Stimulated activated naive B cell treated with anti-CD40 and anti-IgM and Interleukin-4, amounts not matched to agents 10 μg/mL and 1 μg/mL and 100 μg/mL, for 72 hours (primary cell): ENCODE results near the gene LIMCH1.

Experiments
- ATAC-seq, 2 donors: fragments of 150-1000 bp; cut with Tn5 transposase; replicated peaks; 2 replicates each; pipeline ENCODE4 v1.10.0; 2021; ENCODE audit warnings: moderate library complexity in 1 of 2
- DNase-seq: peaks from one replicate; pipeline ENCODE4 v3.0.0; 2021
- H3K27ac Mint-ChIP-seq: one replicate; pipeline ENCODE4 v1.8.0; 2022; ENCODE audit warnings: mild to moderate bottlenecking, mixed read lengths
- H3K27me3 Mint-ChIP-seq, 2 donors: one replicate each; pipeline ENCODE4 v1.8.0; 2022; ENCODE audit warnings: mixed read lengths in 2 of 2
- H3K36me3 Mint-ChIP-seq, 2 donors: one replicate each; pipeline ENCODE4 v1.8.0; 2022; ENCODE audit warnings: mixed read lengths in 2 of 2, mild to moderate bottlenecking in 1 of 2
- H3K4me1 Mint-ChIP-seq, 2 donors: one replicate each; pipeline ENCODE4 v1.8.0; 2022; ENCODE audit warnings: mixed read lengths in 2 of 2, mild to moderate bottlenecking in 1 of 2
- H3K4me3 Mint-ChIP-seq, 2 donors: one replicate each; pipeline ENCODE4 v1.8.0; 2022; ENCODE audit warnings: mild to moderate bottlenecking in 2 of 2, mixed read lengths in 2 of 2, moderate library complexity in 1 of 2
- H3K9me3 Mint-ChIP-seq, 2 donors: one replicate each; pipeline ENCODE4 v1.8.0; 2022; ENCODE audit warnings: mixed read lengths in 2 of 2, mild to moderate bottlenecking in 1 of 2

The LIMCH1 gene

DNA sequence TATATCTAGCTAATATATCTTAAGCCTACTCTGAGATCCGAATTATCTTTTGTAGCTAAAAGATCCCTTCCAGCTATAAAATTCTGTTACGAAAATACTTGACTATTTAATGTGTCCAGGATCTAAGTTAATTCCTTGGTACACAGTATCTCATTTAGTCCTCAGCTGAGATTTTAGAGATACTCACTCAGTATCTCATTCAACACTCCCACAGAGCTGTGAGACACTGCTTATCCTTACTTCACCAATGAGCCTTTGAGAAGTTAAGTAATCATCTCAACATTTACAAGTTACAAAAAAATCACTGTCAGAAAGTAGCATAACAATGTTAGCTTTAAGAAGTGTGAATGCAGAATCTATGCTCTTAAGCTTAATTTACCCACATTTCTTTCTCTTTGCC lies 76.6 kb downstream of the LIMCH1 start:
- no peaks in the 10 kb centered on the region for H3K4me1 Mint-ChIP-seq
- no peaks in the 10 kb centered on the region for H3K36me3 Mint-ChIP-seq
- no peaks in the 10 kb centered on the region for H3K9me3 Mint-ChIP-seq
- H3K27ac Mint-ChIP-seq, result no peak overlapping the region
- DNase-seq (no peak), ATAC-seq (no peak)
- H3K4me3 Mint-ChIP-seq, result no peak overlapping the region
- H3K27me3 Mint-ChIP-seq, result peaks cover 0 to 4% of the 10 kb centered on the region in 2 donors

DNA sequence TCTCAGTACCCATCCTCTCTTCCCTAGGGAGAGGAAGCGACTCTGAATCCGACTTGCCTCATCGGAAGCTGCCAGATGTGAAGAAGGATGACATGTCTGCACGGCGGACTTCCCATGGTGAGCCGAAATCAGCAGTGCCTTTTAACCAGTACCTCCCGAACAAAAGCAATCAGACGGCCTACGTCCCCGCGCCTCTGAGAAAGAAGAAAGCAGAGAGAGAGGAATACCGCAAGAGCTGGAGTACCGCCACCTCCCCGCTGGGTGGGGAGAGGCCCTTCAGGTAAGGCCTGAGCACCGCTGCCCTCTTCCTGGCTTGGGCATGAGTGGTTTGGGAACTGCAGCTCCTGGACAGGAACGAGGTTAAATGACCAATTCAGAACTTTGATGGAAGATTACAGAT lies 81.2 kb downstream of the LIMCH1 start:
- Mint-ChIP-seq H3K9me3 (no peaks in the 10 kb centered on the region), H3K4me3 (no peak overlapping the region), H3K27ac (no peak overlapping the region), H3K36me3 (no peaks in the 10 kb centered on the region), H3K4me1 (no peaks in the 10 kb centered on the region), H3K27me3 (no peaks in the 10 kb centered on the region)
- no peak for ATAC-seq
- DNase-seq, result no peak

DNA sequence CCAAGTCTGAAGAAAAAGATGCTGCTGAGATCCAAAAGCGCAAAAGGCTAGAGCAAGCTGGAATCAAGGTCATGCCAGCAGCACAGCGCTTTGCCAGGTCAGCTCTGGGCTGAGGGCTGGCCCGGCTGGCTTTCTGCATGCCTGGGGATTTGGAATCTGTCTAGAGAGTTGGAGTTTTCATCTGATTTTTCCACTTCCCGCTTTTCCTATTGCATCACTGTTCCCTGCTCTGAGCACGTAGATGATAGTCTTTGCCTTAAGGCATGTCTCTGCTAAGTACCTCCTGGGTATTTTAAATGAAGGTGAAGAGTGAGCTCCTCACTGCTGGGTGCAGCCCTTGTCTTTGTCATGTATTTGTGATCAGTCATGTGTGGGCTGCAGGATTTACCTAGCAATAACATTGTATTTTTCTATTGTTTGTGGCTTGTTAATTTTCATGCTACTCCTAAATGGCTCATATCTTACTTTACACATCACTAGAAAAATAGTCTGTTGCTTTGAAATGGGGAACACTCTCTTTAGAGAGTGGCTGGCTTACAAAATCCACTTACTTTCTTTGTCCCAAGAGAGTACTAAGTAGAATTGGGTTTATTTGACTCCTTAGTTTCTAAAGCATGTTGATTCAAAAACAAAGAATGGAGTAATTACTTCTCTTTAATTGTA lies 82.8 kb downstream of the LIMCH1 start:
- H3K36me3 Mint-ChIP-seq, result no peaks in the 10 kb centered on the region
- H3K9me3 Mint-ChIP-seq, result no peaks in the 10 kb centered on the region
- H3K4me3 Mint-ChIP-seq, result no peak overlapping the region

DNA sequence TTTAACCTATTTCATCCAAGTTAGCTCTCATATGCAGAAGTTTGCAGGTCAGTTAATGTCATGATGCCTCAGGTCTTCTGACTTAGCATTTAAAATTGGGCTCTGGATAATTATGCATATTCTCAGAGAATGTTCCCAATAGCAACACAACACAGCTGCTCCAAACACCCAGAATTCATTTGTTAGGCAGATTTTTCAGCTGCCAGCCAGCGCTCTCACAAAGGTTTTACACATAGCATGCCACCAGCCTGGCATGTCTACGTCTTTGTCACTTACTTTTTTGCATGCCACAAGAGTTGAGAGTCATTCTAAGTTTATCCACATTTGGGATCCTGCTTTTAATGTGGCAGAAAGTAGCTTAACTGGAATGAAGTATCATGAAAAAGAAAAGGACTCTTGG lies 84.8 kb downstream of the LIMCH1 start:
- Mint-ChIP-seq H3K27ac (no peak overlapping the region), H3K4me1 (no peaks in the 10 kb centered on the region), H3K36me3 (no peaks in the 10 kb centered on the region), H3K4me3 (no peak overlapping the region), H3K9me3 (no peaks in the 10 kb centered on the region), H3K27me3 (no peaks in the 10 kb centered on the region)
- no peak for DNase-seq
- no peak for ATAC-seq

More for the DNA sequence above, 82.8 kb downstream of the LIMCH1 start:
- H3K27me3 Mint-ChIP-seq, result no peaks in the 10 kb centered on the region
- no peaks in the 10 kb centered on the region for H3K4me1 Mint-ChIP-seq
- no peak for DNase-seq
- ATAC-seq, result no peak
- no peak overlapping the region for H3K27ac Mint-ChIP-seq

GRCh38 chr4:41624765-41625164 lies 86.8 kb downstream of the LIMCH1 start:
- ATAC-seq (no peak), DNase-seq (no peak)
- Mint-ChIP-seq H3K27ac (no peak overlapping the region), H3K9me3 (no peaks in the 10 kb centered on the region), H3K27me3 (no peaks in the 10 kb centered on the region), H3K4me3 (no peak overlapping the region), H3K4me1 (no peaks in the 10 kb centered on the region), H3K36me3 (no peaks in the 10 kb centered on the region)

- Mint-ChIP-seq H3K4me3 (no peak overlapping the region), H3K9me3 (no peaks in the 10 kb centered on the region), H3K36me3 (no peaks in the 10 kb centered on the region), H3K27ac (no peak overlapping the region), H3K27me3 (no peaks in the 10 kb centered on the region), H3K4me1 (no peaks in the 10 kb centered on the region)
- DNase-seq (no peak), ATAC-seq (no peak)
Measured at GRCh38 chr4:41625531-41625930, 87.6 kb downstream of the LIMCH1 start.

DNA sequence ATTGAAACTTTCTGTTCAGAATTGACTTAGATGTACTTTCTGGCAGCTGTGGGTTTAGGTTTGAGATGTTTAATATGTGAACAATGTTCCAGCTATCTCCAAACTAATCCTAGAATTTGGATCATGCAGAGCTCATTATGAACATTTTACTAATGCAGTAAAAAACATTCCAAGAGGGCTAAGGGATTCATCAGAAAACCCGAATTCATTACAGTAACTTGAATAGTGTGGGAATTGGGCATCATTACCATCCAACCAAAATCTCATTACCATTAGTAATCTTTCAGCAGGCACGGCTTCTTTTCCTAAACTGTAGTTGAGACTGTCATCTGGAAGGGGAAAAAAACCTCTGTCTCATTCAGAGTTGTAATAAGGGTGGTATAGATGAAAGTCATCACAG lies 91.0 kb downstream of the LIMCH1 start:
- no peaks in the 10 kb centered on the region for H3K27me3 Mint-ChIP-seq
- H3K36me3 Mint-ChIP-seq, result no peaks in the 10 kb centered on the region

DNA sequence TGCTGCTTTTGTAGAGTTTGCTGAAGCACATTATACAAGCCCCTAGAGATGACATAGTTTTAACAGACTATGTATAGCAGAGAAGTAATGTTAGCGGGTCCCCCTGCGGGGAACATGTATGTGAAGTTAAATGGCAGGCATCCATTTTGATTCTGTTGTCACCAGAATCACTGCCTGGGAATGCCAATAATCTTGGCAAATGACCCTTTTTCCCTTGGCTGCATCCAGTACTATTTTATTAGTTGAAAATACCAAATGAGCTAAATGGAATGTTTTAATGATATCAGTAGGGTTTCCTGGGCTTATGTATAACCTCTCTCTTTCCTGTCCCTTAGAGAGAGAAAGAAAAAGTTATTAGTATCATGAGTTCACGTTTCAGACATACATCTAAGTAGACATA lies 93.6 kb downstream of the LIMCH1 start:
- Mint-ChIP-seq H3K36me3 (no peaks in the 10 kb centered on the region), H3K4me3 (no peak overlapping the region), H3K27ac (no peak overlapping the region), H3K9me3 (no peaks in the 10 kb centered on the region), H3K27me3 (no peaks in the 10 kb centered on the region), H3K4me1 (no peaks in the 10 kb centered on the region)
- ATAC-seq (no peak), DNase-seq (no peak)

More for the DNA sequence above, 91.0 kb downstream of the LIMCH1 start:
- H3K9me3 Mint-ChIP-seq, result no peaks in the 10 kb centered on the region
- H3K4me1 Mint-ChIP-seq, result no peaks in the 10 kb centered on the region
- H3K4me3 Mint-ChIP-seq, result no peak overlapping the region
- DNase-seq (no peak), ATAC-seq (no peak)
- no peak overlapping the region for H3K27ac Mint-ChIP-seq

DNA sequence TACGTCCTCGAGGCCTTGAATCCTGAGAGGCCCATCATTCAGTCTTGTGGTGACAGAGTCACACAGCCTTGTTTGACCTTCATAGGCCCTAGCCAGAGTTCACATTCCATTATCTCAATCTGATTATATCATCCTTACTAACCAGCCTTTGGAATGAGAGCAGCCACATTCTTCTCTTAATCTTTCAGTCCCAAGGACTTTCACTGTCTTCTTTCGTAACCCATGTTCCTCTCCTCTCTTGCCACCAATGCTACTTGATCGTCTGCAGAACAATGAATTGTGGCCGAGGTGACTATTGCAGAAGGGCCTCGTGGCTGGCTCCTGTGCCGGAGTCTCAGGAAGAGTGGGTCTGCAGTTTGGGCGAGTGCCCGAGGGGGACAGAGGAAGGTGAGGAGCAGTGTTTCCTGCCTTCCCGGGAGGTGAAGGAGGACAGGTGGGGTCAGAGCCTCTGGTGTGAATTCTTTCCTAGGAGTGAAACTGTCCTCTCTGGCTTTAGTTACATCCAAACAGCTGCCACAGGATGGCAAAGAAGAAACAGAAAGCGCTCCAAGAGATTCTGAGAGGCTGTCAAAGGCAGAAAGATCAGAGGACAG lies 94.6 kb downstream of the LIMCH1 start:
- Mint-ChIP-seq H3K27me3 (peaks cover 0 to under 1% of the 10 kb centered on the region in 2 donors), H3K4me1 (no peaks in the 10 kb centered on the region), H3K9me3 (no peaks in the 10 kb centered on the region), H3K27ac (peak overlapping the region; percentile 20), H3K36me3 (no peaks in the 10 kb centered on the region), H3K4me3 (no peak overlapping the region)
- ATAC-seq (no peak), DNase-seq (no peak)

GRCh38 chr4:41633321-41633720 lies 95.4 kb downstream of the LIMCH1 start:
- Mint-ChIP-seq H3K4me1 (no peaks in the 10 kb centered on the region), H3K27ac (no peak overlapping the region), H3K27me3 (peaks cover 0 to 6% of the 10 kb centered on the region in 2 donors), H3K4me3 (no peak overlapping the region), H3K36me3 (no peaks in the 10 kb centered on the region), H3K9me3 (no peaks in the 10 kb centered on the region)
- no peak for ATAC-seq
- no peak for DNase-seq

GRCh38 chr4:41635441-41635840 lies 97.5 kb downstream of the LIMCH1 start:
- Mint-ChIP-seq H3K27me3 (peaks cover 0 to 6% of the 10 kb centered on the region in 2 donors), H3K4me1 (no peaks in the 10 kb centered on the region), H3K27ac (no peak overlapping the region), H3K4me3 (no peak overlapping the region), H3K36me3 (no peaks in the 10 kb centered on the region), H3K9me3 (no peaks in the 10 kb centered on the region)
- DNase-seq, result no peak
- no peak for ATAC-seq

- Mint-ChIP-seq H3K4me1 (no peaks in the 10 kb centered on the region), H3K4me3 (no peak overlapping the region), H3K36me3 (no peaks in the 10 kb centered on the region), H3K27me3 (peaks cover 6 to 16% of the 10 kb centered on the region in 2 donors), H3K9me3 (no peaks in the 10 kb centered on the region), H3K27ac (no peak overlapping the region)
- no peak for ATAC-seq
- DNase-seq, result no peak
Measured at GRCh38 chr4:41638203-41638602, 100.2 kb downstream of the LIMCH1 start.

DNA sequence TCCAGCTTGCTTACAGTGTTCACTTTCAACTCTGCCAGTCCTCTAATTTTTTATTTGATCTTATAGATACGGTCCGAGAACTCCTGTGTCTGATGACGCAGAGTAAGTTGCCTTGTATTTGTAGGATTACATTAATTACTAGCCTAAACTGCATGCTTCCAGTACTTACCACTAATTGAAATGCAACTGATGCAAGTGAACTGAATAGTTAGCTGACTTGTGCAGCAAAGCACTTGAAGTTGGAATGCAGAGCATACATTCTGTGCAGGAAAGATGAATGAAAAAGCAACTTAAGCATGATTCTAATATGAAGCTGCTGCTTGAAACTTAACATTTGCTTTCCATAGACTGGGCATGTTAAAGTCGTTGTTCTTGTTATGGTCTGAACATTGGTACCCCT lies 100.9 kb downstream of the LIMCH1 start:
- H3K36me3 Mint-ChIP-seq, result no peaks in the 10 kb centered on the region

DNA sequence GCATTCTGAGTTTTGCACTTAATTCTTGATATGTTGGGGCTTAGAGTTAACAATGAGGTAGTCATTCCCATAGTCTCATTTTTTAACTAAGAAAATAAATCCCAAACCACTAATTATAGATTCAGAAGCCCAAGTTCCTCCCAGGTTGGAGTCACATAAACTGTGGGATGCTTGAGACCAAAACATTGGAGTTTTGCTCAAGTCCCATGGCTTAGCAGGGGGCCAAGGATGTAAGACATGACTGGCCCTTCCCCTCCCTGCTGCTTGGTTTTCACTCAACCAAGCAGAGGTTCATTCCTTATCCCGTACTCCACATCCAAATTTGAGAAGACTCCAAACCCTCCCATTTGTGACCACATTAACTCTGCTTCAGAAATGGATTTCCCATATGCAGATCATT lies 101.3 kb downstream of the LIMCH1 start:
- H3K27me3 Mint-ChIP-seq, result peaks cover 9 to 22% of the 10 kb centered on the region in 2 donors
- H3K9me3 Mint-ChIP-seq, result no peaks in the 10 kb centered on the region
- H3K4me1 Mint-ChIP-seq, result peaks cover under 1 to 3% of the 10 kb centered on the region in 2 donors
- H3K36me3 Mint-ChIP-seq, result peaks cover 0 to 2% of the 10 kb centered on the region in 2 donors
- ATAC-seq (no peak), DNase-seq (no peak)
- H3K27ac Mint-ChIP-seq, result no peak overlapping the region
- H3K4me3 Mint-ChIP-seq, result no peak overlapping the region

More for the DNA sequence above, 100.9 kb downstream of the LIMCH1 start:
- peaks cover 6 to 18% of the 10 kb centered on the region in 2 donors for H3K27me3 Mint-ChIP-seq
- ATAC-seq (no peak), DNase-seq (no peak)
- no peaks in the 10 kb centered on the region for H3K9me3 Mint-ChIP-seq
- no peak overlapping the region for H3K4me3 Mint-ChIP-seq
- no peak overlapping the region for H3K27ac Mint-ChIP-seq
- no peaks in the 10 kb centered on the region for H3K4me1 Mint-ChIP-seq

GRCh38 chr4:41640906-41641305 lies 102.9 kb downstream of the LIMCH1 start:
- no peaks in the 10 kb centered on the region for H3K9me3 Mint-ChIP-seq
- ATAC-seq (no peak), DNase-seq (no peak)
- H3K4me1 Mint-ChIP-seq, result peaks cover 6 to 14% of the 10 kb centered on the region in 2 donors
- H3K4me3 Mint-ChIP-seq, result no peak overlapping the region
- H3K27ac Mint-ChIP-seq, result no peak overlapping the region
- peaks cover 0 to 2% of the 10 kb centered on the region in 2 donors for H3K36me3 Mint-ChIP-seq
- peaks cover 23 to 36% of the 10 kb centered on the region in 2 donors for H3K27me3 Mint-ChIP-seq
